Daoy (cell line): ENCODE data around the gene CYSTM1. TPM values are rescaled to one million over a fixed set of nuclear protein-coding genes. Genes with fewer than 3 reads are reported as not detected.

Experiments used
- DNase-seq: peaks from one replicate; pipeline ENCODE4 v3.0.0-alpha.2; 2015; ENCODE audit warnings: low read depth
- total RNA-seq: library from RNA; depleted of rRNA; stranded (reverse); fragments of >200 nt; shearing (Covaris generic); gene quantifications from 2 replicates; pipeline ENCODE4 v1.2.3, GENCODE V29; 2014

Gene CYSTM1
- total RNA-seq, 1 experiment from 2014 or later, result 28.2 TPM

GRCh38 chr5:140235791-140236551 is 61.0 kb downstream of the CYSTM1 start:
- no peak for DNase-seq

- DNase-seq, result no peak
These were observed 62.1 kb downstream of the CYSTM1 start for GRCh38 chr5:140236891-140237598.

GRCh38 chr5:140238756-140239155 is 63.8 kb downstream of the CYSTM1 start:
- no peak for DNase-seq

- DNase-seq, result no peak
These were observed 64.5 kb downstream of the CYSTM1 start for GRCh38 chr5:140239461-140239860.

DNA sequence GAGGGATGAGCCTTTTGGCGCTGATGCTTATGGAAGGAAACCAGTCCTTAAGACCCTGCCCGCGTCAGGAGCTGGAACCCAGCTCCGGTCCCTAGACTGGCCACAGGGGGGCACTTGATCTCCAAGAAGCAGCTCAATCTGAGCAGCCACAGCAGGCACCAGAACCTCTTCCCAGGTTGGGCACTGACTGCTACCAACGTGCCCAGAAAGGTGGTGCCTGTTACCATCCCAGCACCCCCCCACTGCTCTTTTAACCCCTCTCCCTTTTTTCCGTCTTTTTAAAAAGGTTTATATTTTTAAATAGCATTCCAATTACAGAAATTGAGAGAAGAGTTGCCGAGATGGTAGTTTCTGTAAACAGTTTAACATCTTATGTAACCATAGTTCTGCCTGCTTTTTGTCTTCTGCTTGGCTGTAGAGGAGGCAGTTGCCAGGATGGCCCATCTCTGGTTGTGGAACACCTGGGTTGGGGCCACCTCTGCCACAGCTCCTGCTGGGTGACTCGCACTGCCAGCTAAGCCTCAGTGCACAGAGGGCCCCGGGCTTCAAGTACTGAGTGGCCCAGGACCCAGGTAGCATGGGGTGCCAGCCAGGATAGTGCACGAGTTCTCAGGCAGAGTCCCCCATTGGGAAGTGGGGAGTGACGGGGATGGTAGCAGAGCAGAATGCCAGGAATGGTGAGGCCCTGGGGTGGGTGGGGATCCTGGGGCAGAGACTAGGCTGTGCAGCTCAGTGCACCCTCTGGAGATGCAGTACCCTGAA is 65.1 kb downstream of the CYSTM1 start:
- DNase-seq, result peak; percentile 67

DNA sequence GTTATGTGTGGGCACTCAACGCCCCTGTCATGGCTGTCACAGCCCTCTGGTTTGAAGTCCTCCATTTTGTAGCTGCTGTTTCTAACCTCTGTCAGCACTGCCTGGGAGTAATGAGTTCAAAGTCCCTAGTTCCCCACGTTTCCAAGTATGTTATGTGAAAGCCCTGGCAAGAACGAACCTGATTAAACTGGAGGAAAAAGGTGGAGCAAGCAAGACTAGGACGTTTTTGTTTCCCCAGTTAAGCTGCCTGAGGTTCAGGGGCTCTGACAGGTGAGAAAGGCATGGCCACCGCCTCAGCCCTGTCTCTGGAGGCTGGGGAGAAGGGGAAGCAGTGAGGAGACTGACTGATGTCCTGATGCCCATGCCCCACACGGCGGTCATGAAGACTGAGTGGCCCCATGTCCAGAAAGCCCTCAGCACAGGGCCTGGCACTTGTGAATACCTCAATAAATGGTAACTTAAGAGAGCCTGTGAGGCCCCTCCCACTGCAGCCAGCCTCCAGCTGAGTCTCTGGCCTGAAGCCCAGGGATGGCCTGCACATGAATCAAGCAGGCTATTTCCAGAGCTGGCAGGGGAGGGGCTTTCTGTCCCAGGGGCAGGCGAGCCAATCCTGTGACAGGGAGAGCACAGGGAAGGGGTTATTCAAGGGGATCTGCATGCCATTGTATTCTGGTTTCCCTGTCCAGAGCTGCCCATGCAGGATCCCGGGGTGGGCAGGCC is 66.2 kb downstream of the CYSTM1 start:
- DNase-seq, result peak; percentile 93

DNA sequence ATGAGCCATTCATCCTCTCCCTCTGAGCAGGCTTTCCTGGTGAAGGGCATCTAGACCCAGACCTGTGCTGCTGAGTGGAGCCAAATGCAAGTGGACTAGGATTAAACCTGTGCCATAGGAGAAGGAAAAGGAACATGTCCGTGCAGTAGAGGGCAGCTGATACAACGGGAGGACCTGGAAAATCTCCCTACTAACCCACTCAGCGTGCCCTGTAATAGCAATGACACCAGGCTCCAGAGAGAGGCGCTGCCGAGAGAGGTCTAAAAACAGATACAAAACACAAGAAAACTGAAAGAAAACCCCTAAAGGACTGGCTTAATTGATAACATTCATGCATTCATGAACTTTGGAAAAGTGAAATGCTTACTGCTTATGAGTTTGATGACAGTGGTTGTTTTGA is 67.1 kb downstream of the CYSTM1 start:
- no peak for DNase-seq

DNA sequence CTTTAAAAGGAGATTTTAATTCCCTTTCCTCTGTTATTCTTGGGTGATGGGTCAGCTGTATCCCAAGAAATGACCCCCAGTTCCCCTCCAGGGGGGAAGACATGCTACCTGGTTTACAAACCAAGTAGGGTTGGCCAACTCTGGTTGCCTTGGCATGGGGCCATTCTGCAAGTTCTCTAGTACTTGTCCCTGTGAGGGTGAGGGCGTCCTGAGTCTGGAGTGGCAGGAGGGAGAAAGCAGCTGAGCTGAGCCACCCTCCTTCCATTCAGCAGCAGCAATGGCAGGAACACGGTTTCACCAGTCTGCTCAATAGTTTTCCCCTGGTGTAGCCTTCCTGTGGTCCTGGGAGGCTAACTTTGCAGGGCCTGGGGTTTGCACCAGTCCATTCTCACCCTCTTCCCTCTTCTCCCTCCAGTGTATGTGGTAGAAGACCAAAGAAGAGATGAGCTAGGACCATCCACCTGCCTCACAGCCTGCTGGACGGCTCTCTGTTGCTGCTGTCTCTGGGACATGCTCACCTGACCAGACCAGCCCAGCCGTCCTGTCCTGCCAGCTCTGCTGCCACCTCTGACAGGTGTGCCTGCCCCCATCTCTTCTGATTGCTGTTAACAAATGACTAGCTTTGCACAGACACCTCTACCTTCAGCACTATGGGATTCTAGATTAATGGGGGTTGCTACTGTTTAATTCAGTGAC is 68.0 kb downstream of the CYSTM1 start:
- no peak for DNase-seq

- DNase-seq, result no peak
These were observed 68.8 kb downstream of the CYSTM1 start for GRCh38 chr5:140243706-140244250.

- DNase-seq, result peak; percentile 95
These were observed 69.6 kb downstream of the CYSTM1 start for GRCh38 chr5:140244525-140245025.

DNA sequence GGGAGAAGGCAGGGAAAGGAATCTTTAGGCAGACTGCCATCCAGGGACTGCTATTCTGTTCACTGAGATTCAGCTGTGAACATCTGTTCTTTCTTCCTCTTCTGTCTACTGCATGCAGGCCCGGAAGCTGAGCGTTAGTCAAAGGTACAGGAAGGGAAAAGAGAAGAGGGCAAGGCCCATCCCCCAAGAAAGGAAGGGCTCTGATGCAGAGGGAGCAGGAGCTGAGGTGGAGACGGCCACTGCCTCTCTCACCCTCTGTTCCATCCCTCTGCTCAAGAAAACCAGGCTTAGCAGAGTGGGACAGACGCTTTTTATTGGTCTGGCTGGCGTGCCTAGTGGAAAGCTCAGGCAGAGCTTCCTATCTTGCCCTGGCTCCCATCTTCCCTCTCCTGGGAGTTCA is 70.4 kb downstream of the CYSTM1 start:
- no peak for DNase-seq

DNA sequence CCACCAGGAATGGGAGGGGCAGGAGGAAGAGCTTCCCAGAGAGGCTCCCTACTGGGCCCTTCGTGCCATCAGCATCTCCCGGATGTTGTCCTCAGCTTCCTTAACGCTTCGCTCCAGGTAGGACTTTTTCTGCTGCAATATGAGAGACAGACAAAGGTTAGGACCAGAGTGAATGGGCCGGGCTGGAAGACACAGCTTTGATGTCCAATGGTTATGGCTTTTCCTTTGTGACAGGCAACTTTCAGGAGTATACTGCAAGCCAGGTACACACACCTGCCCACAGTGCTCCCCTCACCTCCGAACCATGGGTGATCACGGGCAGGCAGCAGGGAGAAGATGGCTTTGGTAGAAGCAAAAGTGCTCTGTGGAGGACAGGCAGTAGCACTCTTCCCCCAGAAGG is 70.9 kb downstream of the CYSTM1 start:
- no peak for DNase-seq

DNA sequence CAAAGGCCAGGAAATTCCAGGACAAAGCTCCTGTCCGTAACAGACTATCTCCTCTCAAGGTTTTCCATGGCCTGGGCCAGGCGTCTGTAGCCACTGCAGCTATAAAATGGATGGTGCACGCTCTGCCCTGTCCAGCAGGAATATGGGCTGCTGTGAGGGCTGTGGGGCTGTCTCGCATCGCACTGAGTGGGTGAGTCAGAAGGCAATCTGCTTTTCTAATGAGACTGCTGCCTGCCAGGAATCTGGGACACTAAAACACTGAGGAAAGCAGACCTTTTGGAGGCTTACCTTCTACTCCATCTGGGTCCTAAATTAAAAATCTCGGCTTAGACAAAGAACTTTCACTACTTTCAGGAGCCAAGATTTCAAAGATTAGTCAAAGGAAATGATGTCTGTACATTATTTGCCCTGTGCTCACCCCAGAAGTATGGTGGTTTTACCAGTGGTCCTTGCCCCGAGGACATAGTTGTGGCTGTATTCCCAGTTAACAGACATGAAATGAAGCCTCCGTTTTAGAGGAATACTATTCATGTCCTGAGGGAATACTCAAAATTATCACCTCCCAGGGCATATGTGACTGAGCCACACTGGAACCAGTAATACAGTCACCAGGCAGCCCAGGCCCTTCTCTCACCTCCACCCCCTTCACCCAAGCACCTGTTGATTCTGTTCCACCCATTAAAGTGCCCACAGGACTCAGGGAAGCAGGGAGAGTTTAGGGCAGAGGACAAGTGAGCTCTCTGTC is 71.6 kb downstream of the CYSTM1 start:
- DNase-seq, result peak; percentile 86

- no peak for DNase-seq
These were observed 73.4 kb downstream of the CYSTM1 start for GRCh38 chr5:140248414-140248813.

DNA sequence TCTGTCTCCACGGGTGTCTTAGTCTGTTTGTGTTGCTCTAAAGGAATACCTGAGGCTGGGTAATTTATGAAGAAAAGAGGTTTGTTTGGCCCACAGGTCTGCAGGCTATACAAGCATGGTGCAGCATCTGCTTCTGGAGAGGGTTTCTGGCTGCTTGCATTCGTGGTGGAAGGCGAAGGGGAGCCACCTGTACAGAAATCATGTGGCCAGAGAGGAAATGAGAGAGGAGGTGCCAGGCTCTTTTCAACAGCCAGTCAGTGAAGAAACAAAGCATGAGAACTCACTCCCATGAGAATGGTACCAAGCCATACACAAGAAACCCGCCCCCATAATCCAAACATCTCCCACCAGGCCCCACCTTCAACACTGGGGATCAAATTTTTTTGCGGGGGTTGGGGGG is 74.5 kb downstream of the CYSTM1 start:
- DNase-seq, result no peak

- DNase-seq, result no peak
These were observed 75.4 kb downstream of the CYSTM1 start for GRCh38 chr5:140250386-140250785.

- peak; percentile 97 for DNase-seq
These were observed 76.6 kb downstream of the CYSTM1 start for GRCh38 chr5:140251527-140251973.

- DNase-seq, result no peak
These were observed 77.6 kb downstream of the CYSTM1 start for GRCh38 chr5:140252470-140253126.

- peak; percentile 46 for DNase-seq
These were observed 79.0 kb downstream of the CYSTM1 start for GRCh38 chr5:140253985-140254384.
